ENCODE data around the gene YAF2. TPM values are rescaled to one million over a fixed set of nuclear protein-coding genes. Genes with fewer than 3 reads are reported as not detected.

Gene YAF2
- total RNA-seq, 1 experiment from 2014 or later: 27.6 TPM

- ChIA-PET POLR2A (no interaction called here), CTCF (no interaction called here)
- no peak overlapping the region for H3K27ac ChIP-seq (ENCODE audit: low read length)
- H3K4me1 ChIP-seq (ENCODE audit: control insufficient read depth, insufficient read depth, low read length): no peaks in the 10 kb centered on the region
- peaks cover 9% of the 10 kb centered on the region; the same call in 1 of the 2 replicates for H3K27me3 ChIP-seq (ENCODE audit: control insufficient read depth, insufficient read depth, low read length)
- no peak overlapping the region for H3K4me3 ChIP-seq (ENCODE audit: low read depth in 2 of 2, low read length in 2 of 2)
- BruUV-seq (replicated peaks): no TSS peak
- TF ChIP-seq REST (IDR thresholded peaks at IDR 0.05; ENCODE audit: insufficient read depth in 1 of 2, low read depth in 2 of 2, low read length in 1 of 2) (no peak), TCF7L2 (IDR thresholded peaks at IDR 0.05; ENCODE audit: low read depth, low read length) (no peak), SIN3A (IDR thresholded peaks at IDR 0.05; ENCODE audit: borderline replicate concordance, insufficient read depth, low read depth, low read length) (no peak), POLR2AphosphoS5 (IDR thresholded peaks at IDR 0.05; ENCODE audit: low read depth, low read length) (no peak), CTCF (IDR thresholded peaks at IDR 0.05) (no peak)
- intact Hi-C loops (cut with micrococcal nuclease; ENCODE audit: unreplicated experiment) (no loop called here), in situ Hi-C loops (cut with HindIII; ENCODE audit: low pct_unique_long_range_greater_than_20kb, low sequenced_read_pairs) (no loop called here)
- no peaks in the 10 kb centered on the region for H3K9me3 ChIP-seq (ENCODE audit: control insufficient read depth, insufficient read depth, low read depth, low read length)
- no peak for ATAC-seq
- no peaks in the 10 kb centered on the region for H3K36me3 ChIP-seq (ENCODE audit: control insufficient read depth, insufficient read depth, low read length)
- no peak for DNase-seq (ENCODE audit: low read depth, low spot score)
Measured at GRCh38 chr12:42282294-42282693, 44.2 kb upstream of the YAF2 start.

GRCh38 chr12:42281844-42282243 is 43.8 kb upstream of the YAF2 start:
- H3K27ac ChIP-seq (ENCODE audit: low read length): no peak overlapping the region
- in situ Hi-C loops (cut with HindIII; ENCODE audit: low pct_unique_long_range_greater_than_20kb, low sequenced_read_pairs) (no loop called here), intact Hi-C loops (cut with micrococcal nuclease; ENCODE audit: unreplicated experiment) (no loop called here)
- BruUV-seq (replicated peaks): no TSS peak
- H3K4me1 ChIP-seq (ENCODE audit: control insufficient read depth, insufficient read depth, low read length): no peaks in the 10 kb centered on the region
- no peaks in the 10 kb centered on the region for H3K36me3 ChIP-seq (ENCODE audit: control insufficient read depth, insufficient read depth, low read length)
- ATAC-seq (no peak), DNase-seq (ENCODE audit: low read depth, low spot score) (no peak)
- ChIA-PET POLR2A (no interaction called here), CTCF (no interaction called here)
- no peak overlapping the region for H3K4me3 ChIP-seq (ENCODE audit: low read depth in 2 of 2, low read length in 2 of 2)
- TF ChIP-seq CTCF (IDR thresholded peaks at IDR 0.05) (no peak), TCF7L2 (IDR thresholded peaks at IDR 0.05; ENCODE audit: low read depth, low read length) (no peak), SIN3A (IDR thresholded peaks at IDR 0.05; ENCODE audit: borderline replicate concordance, insufficient read depth, low read depth, low read length) (no peak), REST (IDR thresholded peaks at IDR 0.05; ENCODE audit: insufficient read depth in 1 of 2, low read depth in 2 of 2, low read length in 1 of 2) (no peak), POLR2AphosphoS5 (IDR thresholded peaks at IDR 0.05; ENCODE audit: low read depth, low read length) (no peak)
- no peaks in the 10 kb centered on the region for H3K9me3 ChIP-seq (ENCODE audit: control insufficient read depth, insufficient read depth, low read depth, low read length)
- H3K27me3 ChIP-seq (ENCODE audit: control insufficient read depth, insufficient read depth, low read length): peaks cover 9% of the 10 kb centered on the region

Measured in Panc1 (cell line).